ENCODE measurements around the gene KRTAP10-4.

- TF ChIP-seq EP300 (IDR thresholded peaks at IDR 0.05), result no peak
- TF ChIP-seq, protein P1, sequence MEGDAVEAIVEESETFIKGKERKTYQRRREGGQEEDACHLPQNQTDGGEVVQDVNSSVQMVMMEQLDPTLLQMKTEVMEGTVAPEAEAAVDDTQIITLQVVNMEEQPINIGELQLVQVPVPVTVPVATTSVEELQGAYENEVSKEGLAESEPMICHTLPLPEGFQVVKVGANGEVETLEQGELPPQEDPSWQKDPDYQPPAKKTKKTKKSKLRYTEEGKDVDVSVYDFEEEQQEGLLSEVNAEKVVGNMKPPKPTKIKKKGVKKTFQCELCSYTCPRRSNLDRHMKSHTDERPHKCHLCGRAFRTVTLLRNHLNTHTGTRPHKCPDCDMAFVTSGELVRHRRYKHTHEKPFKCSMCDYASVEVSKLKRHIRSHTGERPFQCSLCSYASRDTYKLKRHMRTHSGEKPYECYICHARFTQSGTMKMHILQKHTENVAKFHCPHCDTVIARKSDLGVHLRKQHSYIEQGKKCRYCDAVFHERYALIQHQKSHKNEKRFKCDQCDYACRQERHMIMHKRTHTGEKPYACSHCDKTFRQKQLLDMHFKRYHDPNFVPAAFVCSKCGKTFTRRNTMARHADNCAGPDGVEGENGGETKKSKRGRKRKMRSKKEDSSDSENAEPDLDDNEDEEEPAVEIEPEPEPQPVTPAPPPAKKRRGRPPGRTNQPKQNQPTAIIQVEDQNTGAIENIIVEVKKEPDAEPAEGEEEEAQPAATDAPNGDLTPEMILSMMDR (IDR thresholded peaks at IDR 0.05), result no peak
Measured at GRCh38 chr21:44548381-44548780, 25.1 kb upstream of the KRTAP10-4 start.
